Breast epithelium (tissue), 4 donors: ENCODE results near the gene GAS6. TPM values are rescaled to one million over a fixed set of nuclear protein-coding genes. Genes with fewer than 3 reads are reported as not detected.

Source experiments
- DNase-seq, 2 donors: peaks; one replicate each; pipeline ENCODE4 v3.0.0-alpha.2; 2019; ENCODE audit warnings: low spot score in 2 of 2
- H3K27ac ChIP-seq, 2 donors: fragments of 200-600 bp; sonication (generic) in 1 of 2; one replicate each; pipeline ENCODE4 v1.5.1; 2016 to 2019; ENCODE audit warnings: mild to moderate bottlenecking in 1 of 2
- H3K27me3 ChIP-seq, 2 donors: fragments of 200-600 bp; sonication (generic) in 1 of 2; one replicate each; pipeline versions ENCODE4 v1.5.1 to v1.6.0; 2017 to 2019; ENCODE audit warnings: control low read depth in 1 of 2, mild to moderate bottlenecking in 1 of 2
- H3K36me3 ChIP-seq: fragments of 200-600 bp; one replicate; pipeline ENCODE4 v1.5.1; 2019
- H3K4me1 ChIP-seq, 2 donors: fragments of 200-600 bp; sonication (generic); one replicate each; pipeline ENCODE4 v1.5.1; 2016 to 2019; ENCODE audit warnings: control low read depth in 1 of 2
- H3K4me3 ChIP-seq, 3 donors: fragments of 200-600 bp; sonication (generic); 1 replicate in 2 of 3; 2 replicates in 1 of 3; pipeline ENCODE4 v1.5.1; 2016 to 2019; ENCODE audit warnings: mild to moderate bottlenecking in 3 of 3, moderate library complexity in 2 of 3
- H3K9me3 ChIP-seq, 2 donors: fragments of 200-600 bp; sonication (generic) in 1 of 2; one replicate each; pipeline ENCODE4 v1.5.1; 2016 to 2019; ENCODE audit warnings: control low read depth in 1 of 2
- POLR2A ChIP-seq: fragments of 450-650 bp; IDR thresholded peaks from one replicate; pipeline ENCODE4 v1.6.1; 2016; ENCODE audit warnings: antibody characterized with exemption, mild to moderate bottlenecking, moderate library complexity
- POLR2AphosphoS5 ChIP-seq, 3 donors: sonication (generic); formaldehyde crosslinking; IDR thresholded peaks; one replicate each; pipeline ENCODE4 v1.6.1; 2017; ENCODE audit warnings: antibody characterized with exemption in 3 of 3
- intact Hi-C: fragments of 100-400 bp; cut with DNase I; formaldehyde crosslinking; loops from one replicate; pipeline ENCODE4 v1.15.1; 2023; ENCODE audit warnings: low total_unique reads
- total RNA-seq, 3 donors: library from RNA; depleted of rRNA; stranded (reverse); fragments of >200 nt; gene quantifications; one replicate each; pipeline ENCODE4 v1.1.0, GENCODE V29; 2016
- TF ChIP-seq, protein P1 (sequence below), 3 donors: fragments of 450-650 bp; IDR thresholded peaks; one replicate each; pipeline ENCODE4 v1.5.1; 2016 to 2017; ENCODE audit warnings: antibody characterized with exemption in 3 of 3, mild to moderate bottlenecking in 3 of 3, moderate library complexity in 3 of 3

Gene GAS6
- total RNA-seq, 3 donors from 2014 or later: 85.9 to 146 (median 103) TPM

- intact Hi-C loops: no loop called here
- no peaks in the 10 kb centered on the region for H3K36me3 ChIP-seq
- no peak overlapping the region for H3K4me3 ChIP-seq
- no peaks in the 10 kb centered on the region for H3K27me3 ChIP-seq
- H3K9me3 ChIP-seq: no peaks in the 10 kb centered on the region
- H3K27ac ChIP-seq: no peak overlapping the region
- peak in 1 of 2 donors; percentile 12 for DNase-seq
- TF ChIP-seq POLR2AphosphoS5 (IDR thresholded peaks at IDR 0.05) (no peak), POLR2A (no peak)
- TF ChIP-seq, protein P1, sequence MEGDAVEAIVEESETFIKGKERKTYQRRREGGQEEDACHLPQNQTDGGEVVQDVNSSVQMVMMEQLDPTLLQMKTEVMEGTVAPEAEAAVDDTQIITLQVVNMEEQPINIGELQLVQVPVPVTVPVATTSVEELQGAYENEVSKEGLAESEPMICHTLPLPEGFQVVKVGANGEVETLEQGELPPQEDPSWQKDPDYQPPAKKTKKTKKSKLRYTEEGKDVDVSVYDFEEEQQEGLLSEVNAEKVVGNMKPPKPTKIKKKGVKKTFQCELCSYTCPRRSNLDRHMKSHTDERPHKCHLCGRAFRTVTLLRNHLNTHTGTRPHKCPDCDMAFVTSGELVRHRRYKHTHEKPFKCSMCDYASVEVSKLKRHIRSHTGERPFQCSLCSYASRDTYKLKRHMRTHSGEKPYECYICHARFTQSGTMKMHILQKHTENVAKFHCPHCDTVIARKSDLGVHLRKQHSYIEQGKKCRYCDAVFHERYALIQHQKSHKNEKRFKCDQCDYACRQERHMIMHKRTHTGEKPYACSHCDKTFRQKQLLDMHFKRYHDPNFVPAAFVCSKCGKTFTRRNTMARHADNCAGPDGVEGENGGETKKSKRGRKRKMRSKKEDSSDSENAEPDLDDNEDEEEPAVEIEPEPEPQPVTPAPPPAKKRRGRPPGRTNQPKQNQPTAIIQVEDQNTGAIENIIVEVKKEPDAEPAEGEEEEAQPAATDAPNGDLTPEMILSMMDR (IDR thresholded peaks at IDR 0.05): no peak
- H3K4me1 ChIP-seq: no peaks in the 10 kb centered on the region
These were observed 34.1 kb upstream of the GAS6 start for GRCh38 chr13:113897966-113898365.

DNA sequence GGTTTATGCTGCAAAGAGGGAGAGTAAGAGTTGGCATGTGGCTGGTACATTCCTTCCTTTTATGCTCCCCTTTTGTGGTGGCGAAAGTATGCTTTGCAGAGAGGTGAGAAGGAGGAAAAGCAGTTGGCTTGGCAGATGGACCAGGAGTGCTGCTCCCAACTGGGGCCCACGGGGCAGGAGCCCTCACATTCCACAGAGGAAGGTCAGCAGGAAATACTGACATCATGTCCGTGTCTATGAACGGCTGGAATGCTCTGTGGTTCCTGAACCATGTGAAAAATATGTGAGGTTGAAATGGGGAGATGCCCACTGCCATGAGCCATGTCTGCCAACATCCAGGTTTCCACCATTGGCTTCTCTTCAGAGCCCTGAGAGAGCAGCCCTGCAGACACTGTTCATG, 33.3 kb upstream of the GAS6 start:
- H3K27ac ChIP-seq: peak overlapping the region in 1 of 2 donors; percentile 8
- H3K4me1 ChIP-seq: no peaks in the 10 kb centered on the region
- no peak overlapping the region for H3K4me3 ChIP-seq
- H3K9me3 ChIP-seq: no peaks in the 10 kb centered on the region
- H3K27me3 ChIP-seq: no peaks in the 10 kb centered on the region
- intact Hi-C loops: no loop called here
- TF ChIP-seq, protein P1 (IDR thresholded peaks at IDR 0.05): no peak
- TF ChIP-seq POLR2AphosphoS5 (IDR thresholded peaks at IDR 0.05): peak in 2 of 3 donors; percentile 39 to 64
- DNase-seq: peak; percentile 47 to 86
- no peaks in the 10 kb centered on the region for H3K36me3 ChIP-seq

GRCh38 chr13:113895436-113895835, 31.6 kb upstream of the GAS6 start:
- Histone ChIP-seq H3K4me3 (no peak overlapping the region), H3K36me3 (no peaks in the 10 kb centered on the region), H3K4me1 (no peaks in the 10 kb centered on the region), H3K27me3 (no peaks in the 10 kb centered on the region), H3K27ac (no peak overlapping the region), H3K9me3 (no peaks in the 10 kb centered on the region)
- intact Hi-C loops: no loop called here
- no peak for DNase-seq
- TF ChIP-seq POLR2AphosphoS5 (IDR thresholded peaks at IDR 0.05) (no peak), POLR2A (no peak)
- TF ChIP-seq, protein P1 (IDR thresholded peaks at IDR 0.05): no peak

DNA sequence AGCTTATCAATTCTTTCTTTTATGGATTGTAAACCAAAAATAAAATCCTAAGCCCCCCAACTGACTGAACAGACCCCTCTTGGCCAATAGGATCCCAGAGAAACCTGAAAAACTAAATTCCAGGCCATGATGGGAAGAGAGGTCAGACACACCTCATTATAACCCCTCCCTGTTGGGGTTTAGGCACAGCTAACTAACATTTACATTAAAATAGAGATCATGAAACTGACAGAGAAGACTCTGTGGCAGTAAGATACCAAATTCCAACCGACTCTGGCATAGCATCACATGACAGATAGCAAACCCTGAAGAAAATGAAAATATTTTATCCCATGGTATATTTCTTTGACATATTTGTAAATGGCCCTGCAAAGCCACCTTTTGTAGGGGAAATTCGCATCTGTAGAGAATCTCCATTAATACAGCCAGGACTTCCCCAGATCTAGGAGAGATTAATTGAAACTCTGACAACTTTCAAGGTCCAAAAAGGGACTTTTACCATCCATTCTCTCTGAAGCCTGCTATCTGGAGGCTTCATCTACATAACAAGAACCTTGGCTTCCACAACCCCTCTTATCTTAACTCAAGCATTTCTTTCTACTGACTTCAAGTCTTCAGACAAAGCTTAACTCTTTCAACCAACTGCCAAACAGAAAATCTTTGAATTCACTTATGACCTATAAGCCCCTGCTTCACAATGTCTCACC, 27.1 kb upstream of the GAS6 start:
- no peaks in the 10 kb centered on the region for H3K9me3 ChIP-seq
- no peaks in the 10 kb centered on the region for H3K4me1 ChIP-seq
- TF ChIP-seq POLR2A (no peak), POLR2AphosphoS5 (IDR thresholded peaks at IDR 0.05) (no peak)
- TF ChIP-seq, protein P1 (IDR thresholded peaks at IDR 0.05): no peak
- intact Hi-C loops: no loop called here
- DNase-seq: no peak
- H3K4me3 ChIP-seq: no peak overlapping the region
- H3K36me3 ChIP-seq: no peaks in the 10 kb centered on the region
- H3K27me3 ChIP-seq: no peaks in the 10 kb centered on the region
- H3K27ac ChIP-seq: no peak overlapping the region

DNA sequence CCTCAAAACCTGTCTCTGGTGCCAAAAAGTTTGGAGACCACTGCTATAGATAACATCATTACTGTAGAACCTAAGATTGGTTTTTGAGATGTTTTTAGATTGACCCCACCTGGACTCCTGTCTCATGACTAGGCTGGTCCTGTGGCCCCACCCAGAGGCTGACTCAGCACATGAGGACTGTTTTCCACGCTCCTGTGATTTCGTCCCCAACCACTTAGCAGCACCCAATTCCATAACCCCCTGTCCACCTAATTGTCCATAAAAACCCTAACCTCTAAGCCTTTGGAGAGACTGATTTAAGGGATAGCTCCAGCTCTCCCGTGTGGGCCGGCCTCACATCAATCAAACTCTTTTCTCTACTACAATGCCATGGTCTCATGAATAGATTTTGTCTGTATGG, 25.6 kb upstream of the GAS6 start:
- H3K4me3 ChIP-seq: no peak overlapping the region
- no peak overlapping the region for H3K27ac ChIP-seq
- no peaks in the 10 kb centered on the region for H3K36me3 ChIP-seq
- TF ChIP-seq, protein P1 (IDR thresholded peaks at IDR 0.05): no peak
- no peak for TF ChIP-seq POLR2AphosphoS5 (IDR thresholded peaks at IDR 0.05)
- no peak for TF ChIP-seq POLR2A
- H3K27me3 ChIP-seq: no peaks in the 10 kb centered on the region
- no peak for DNase-seq
- H3K4me1 ChIP-seq: no peaks in the 10 kb centered on the region
- H3K9me3 ChIP-seq: no peaks in the 10 kb centered on the region
- intact Hi-C loops: no loop called here
